ENCODE data around the gene TRIM24.

- TF ChIP-seq CTCF (IDR thresholded peaks at IDR 0.05; ENCODE audit: low read length) (no peak), EZH2 (IDR thresholded peaks at IDR 0.05; ENCODE audit: borderline replicate concordance, low read length) (no peak)
These were observed 85.1 kb downstream of the TRIM24 start for GRCh38 chr7:138545123-138545522.
